Measurements from ENCODE around the gene TRERF1. TPM values are rescaled to one million over a fixed set of nuclear protein-coding genes. Genes with fewer than 3 reads are reported as not detected.

Gene TRERF1
- polyA plus RNA-seq, 3 donors = 12.7 to 14.0 (median 13.7) TPM

- no peak for DNase-seq (ENCODE audit: low read depth in 3 of 3, low spot score in 2 of 3)
Observed at GRCh38 chr6:42287756-42288155, 164.0 kb downstream of the TRERF1 start.

GRCh38 chr6:42281570-42281969 is 170.2 kb downstream of the TRERF1 start:
- no peak for DNase-seq (ENCODE audit: low read depth in 3 of 3, low spot score in 2 of 3)

GRCh38 chr6:42280966-42281533 is 170.7 kb downstream of the TRERF1 start:
- no peak for DNase-seq (ENCODE audit: low read depth in 3 of 3, low spot score in 2 of 3)

DNA sequence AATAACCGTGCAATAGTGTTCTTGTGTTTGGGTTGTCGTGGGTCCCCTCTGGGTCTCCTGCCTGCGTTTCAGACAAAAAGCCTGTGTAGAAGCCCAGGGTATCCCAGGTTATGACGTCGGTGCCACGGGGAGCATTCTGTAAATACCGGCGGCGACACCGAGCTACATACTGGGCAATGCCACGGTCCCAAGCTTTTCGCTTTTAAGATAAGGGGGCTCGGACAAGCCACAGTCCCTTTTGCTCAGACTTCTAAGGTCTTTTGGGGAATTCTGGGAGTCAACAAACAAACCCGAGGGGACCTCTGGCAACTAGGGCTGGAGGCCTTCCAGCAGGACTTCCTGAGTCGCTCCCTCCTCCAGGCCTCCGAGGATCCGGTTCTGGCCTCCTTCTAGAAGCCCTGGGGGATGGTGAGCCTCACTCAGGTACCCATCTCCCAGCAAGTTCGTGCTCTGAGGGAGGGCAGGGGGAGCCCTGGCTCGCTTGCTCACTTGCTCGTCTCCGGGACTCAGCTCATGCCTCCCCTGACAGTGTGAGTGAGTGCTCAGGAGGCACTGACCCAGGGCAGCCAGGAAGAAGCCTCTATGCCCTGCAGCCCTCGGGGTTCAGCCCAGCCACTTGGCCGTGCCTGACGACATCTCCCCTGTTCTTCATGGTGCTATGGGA is 171.6 kb downstream of the TRERF1 start:
- no peak for DNase-seq (ENCODE audit: low read depth in 3 of 3, low spot score in 2 of 3)

DNA sequence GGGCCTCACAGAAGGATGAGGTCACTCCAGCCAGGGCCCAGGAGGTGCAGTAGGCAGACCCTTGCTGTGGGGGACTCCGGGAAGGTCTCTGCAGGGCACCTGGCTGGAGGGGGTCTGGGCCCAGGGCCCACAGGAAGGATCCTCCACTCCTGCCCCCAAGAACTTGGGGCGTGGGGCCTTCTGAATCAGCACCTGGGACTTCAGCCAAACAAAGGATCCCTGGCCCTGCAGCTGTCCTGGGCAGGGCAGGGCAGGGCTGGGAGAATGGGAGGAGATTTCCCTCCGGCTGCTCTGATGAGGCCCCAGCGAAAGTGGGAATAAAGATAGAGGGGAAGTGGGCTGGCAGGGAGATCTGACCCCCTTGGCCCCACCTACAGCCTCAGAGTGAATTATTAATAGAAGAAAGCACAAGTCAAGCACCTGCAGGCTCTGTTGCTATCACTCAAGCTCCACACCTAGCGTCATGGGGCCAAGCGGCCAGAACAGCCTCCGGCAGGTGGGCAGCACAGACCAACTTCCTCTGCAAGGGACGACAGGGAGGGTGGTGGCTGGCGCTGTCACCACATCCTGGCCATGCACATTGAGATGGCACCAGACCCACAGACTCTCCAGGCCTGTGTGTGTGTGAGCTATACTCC is 172.5 kb downstream of the TRERF1 start:
- DNase-seq (ENCODE audit: low read depth in 3 of 3, low spot score in 2 of 3) = no peak

- DNase-seq (ENCODE audit: low read depth in 3 of 3, low spot score in 2 of 3) = no peak
Observed at GRCh38 chr6:42278131-42278853, 173.4 kb downstream of the TRERF1 start.

GRCh38 chr6:42276034-42276890 is 175.5 kb downstream of the TRERF1 start:
- DNase-seq (ENCODE audit: low read depth in 3 of 3, low spot score in 2 of 3) = no peak

GRCh38 chr6:42275376-42276033 is 176.2 kb downstream of the TRERF1 start:
- DNase-seq (ENCODE audit: low read depth in 3 of 3, low spot score in 2 of 3) = no peak

GRCh38 chr6:42274898-42275297 is 176.8 kb downstream of the TRERF1 start:
- no peak for DNase-seq (ENCODE audit: low read depth in 3 of 3, low spot score in 2 of 3)

- DNase-seq (ENCODE audit: low read depth in 3 of 3, low spot score in 2 of 3) = no peak
Observed at GRCh38 chr6:42271834-42272805, 179.6 kb downstream of the TRERF1 start.

DNA sequence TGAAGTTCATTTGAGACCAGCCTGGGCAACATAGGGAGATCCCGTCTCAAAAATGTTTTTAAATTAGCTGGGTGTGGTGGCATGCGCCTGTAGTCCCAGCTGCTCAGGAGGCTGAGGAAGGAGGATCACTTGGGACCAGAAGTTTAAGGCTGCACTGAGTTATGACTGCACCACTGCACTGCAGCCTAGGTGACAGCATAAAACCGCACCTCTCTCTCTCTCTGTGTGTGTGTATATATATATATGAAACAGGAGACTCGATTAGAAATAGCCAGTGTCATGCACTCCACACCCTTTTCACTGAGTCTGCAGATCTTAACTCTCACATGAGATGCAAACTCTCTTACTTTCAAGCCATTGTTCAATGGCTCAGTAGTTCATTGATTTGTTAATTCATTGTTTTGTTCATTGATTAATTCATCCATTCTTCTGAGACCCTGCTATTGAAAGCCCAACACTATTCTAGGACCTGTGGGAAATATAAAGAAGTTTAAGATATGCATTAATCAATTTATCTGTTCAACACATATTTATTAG is 181.7 kb downstream of the TRERF1 start:
- DNase-seq (ENCODE audit: low read depth in 3 of 3, low spot score in 2 of 3) = no peak

DNA sequence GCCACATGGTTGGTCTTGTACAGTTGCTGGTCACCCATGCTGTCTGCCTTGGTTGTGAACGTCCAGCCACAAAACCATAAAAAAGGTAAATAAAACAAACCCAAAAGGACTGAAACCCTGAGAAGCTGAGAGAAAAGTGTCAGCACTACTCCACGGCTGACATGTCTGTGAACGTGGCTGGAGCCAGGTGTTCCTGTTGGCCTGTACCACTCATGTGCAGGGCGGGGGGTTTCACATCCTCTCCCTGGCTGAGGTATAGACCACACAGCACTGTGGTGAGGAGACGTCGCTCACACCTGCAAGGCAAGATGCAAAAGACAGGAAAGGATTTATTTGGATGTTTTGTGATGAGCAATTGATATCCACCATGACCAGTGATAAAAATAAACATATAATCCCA is 182.2 kb downstream of the TRERF1 start:
- no peak for DNase-seq (ENCODE audit: low read depth in 3 of 3, low spot score in 2 of 3)

- DNase-seq (ENCODE audit: low read depth in 3 of 3, low spot score in 2 of 3) = no peak
Observed at GRCh38 chr6:42268835-42269204, 182.9 kb downstream of the TRERF1 start.

DNA sequence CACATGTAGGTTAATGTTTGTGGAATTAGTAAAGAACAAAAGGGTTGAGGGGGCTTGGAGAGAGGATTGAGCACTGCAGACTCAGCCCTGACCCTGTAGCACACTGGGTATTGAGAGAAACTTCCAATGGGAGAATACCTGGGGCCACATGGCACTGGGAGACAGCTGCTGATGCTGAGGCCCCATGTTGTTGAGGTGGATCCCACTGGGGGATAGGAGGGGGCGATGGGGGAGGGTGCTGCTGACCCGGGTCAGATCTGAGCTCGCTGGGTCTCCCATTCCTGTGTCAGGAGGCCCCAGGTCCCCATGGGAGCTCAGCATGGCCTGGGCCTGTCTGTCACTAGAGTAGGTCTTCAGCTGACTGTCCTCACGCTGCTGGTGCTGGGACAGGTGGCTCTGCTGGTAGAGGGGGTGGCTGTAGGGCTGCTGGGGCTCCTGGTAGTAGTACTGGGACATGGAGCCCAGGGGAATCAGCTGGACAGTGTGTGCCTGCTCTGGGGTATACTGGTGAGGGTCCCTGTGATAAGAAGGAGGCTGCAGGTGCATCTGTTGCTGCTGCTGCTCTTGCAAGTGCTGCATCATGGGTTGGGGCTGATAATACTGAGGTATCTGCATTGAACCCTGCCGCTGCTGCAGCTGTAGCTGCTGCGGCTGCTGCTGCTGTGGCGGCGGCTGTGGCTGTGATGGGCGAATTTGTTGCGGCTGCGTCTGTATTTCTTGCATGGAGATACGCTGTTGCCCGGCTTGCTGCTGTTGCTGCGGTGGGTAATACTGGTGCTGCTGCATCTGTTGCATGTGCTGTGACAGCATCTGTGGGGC is 183.5 kb downstream of the TRERF1 start:
- no peak for DNase-seq (ENCODE audit: low read depth in 3 of 3, low spot score in 2 of 3)

DNA sequence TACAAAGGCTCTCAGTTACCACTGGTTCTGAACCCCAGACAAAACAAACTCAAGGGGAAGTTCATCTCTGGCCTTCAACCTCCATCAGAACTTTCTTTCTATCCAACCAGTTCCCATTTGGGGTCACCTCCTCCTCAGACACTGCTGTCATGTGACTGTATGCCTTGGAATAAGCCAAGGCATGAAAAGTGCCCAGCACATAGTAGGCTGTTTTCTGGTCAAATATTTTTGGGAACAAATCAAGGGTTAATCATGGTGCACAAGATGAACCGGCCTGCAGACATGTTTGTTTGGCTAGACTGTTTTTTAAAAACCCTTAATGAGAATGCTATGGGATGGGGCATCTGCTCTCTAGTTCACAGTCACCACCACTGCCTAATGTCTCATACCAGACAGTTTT is 185.2 kb downstream of the TRERF1 start:
- no peak for DNase-seq (ENCODE audit: low read depth in 3 of 3, low spot score in 2 of 3)

DNA sequence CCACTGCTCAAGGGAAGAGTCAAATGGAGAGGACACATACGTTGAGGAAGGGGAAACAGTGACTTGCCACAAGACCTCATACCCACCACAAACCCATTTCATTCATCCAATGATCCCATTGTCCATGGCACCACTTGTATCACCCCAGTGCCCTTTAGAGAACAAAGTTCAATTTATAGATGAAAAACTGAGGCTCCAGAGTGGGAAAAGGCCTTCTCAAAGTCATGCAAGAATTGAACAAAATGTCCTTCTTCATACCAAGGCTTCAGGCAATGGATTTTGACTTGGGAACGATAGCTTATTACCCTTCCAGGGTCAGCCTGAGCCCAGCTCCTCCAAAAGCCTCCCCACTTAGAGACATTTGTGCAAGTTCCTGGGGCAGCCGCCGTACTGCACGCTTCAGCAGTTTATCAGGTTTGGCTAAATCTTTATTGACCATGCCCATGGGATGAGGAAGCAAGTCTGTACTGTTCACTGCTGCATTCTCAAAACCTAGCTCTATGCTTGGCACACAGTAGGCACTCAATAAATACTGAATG is 186.8 kb downstream of the TRERF1 start:
- DNase-seq (ENCODE audit: low read depth in 3 of 3, low spot score in 2 of 3) = no peak

DNA sequence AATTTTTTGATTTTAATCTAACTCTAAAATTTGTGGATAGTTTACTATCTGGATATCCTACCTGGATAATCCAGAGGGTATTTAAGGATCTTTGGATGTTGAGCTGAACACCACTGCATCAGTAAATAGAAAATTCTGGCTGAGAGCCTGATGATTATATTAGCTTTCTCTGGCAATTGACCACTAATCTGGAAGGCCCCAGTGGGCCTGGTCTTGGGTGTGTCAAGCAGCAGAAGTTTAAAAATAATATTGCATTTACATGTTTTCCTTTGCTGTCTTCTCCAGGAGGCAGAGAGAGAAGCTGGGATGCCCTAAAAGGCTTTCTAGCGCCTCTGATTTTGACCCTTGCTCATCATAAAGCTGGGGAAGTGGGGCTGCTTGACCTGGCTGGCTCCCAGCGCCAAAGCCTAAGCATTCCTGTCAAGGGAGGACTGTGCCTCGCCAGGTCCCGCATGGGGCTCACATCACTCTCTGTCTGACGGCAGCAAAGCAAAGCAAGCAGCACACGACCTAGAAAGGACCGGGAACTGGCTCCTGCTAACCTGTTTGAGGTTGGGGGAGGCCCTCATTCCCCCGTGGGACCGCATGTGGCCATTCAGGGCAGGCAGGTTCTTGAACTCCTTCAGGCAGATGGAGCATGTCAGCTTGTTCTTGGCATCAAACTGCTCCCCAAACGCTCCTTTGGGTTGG is 187.4 kb downstream of the TRERF1 start:
- no peak for DNase-seq (ENCODE audit: low read depth in 3 of 3, low spot score in 2 of 3)
